Fibroblast of pulmonary artery (primary cell): ENCODE results near the gene POLR1B.
"Not testable (repeated sequence)": the region's sequence is repeated elsewhere in the genome, so short reads cannot be mapped to it uniquely, and the experiment has no call there.

Experiments used
- DNase-seq: peaks from one replicate; pipeline ENCODE4 v3.0.0-alpha.2; 2010; ENCODE audit warnings: low read depth
- H3K4me3 ChIP-seq: replicated peaks from 2 replicates; pipeline ENCODE4 v1.5.1; 2011; ENCODE audit warnings: low read depth, mild to moderate bottlenecking, control low read depth, low read length, moderate library complexity
- TF ChIP-seq, protein P1 (sequence below): IDR thresholded peaks from 2 replicates; pipeline ENCODE4 v1.5.1; 2011; ENCODE audit warnings: mild to moderate bottlenecking, control low read depth, low read length, inconsistent platforms; ENCODE audit errors: missing control alignments

POLR1B gene

GRCh38 chr2:112516801-112517200 is 25.5 kb upstream of the POLR1B start:
- DNase-seq: no peak
- H3K4me3 ChIP-seq: no peak overlapping the region
- TF ChIP-seq, protein P1, sequence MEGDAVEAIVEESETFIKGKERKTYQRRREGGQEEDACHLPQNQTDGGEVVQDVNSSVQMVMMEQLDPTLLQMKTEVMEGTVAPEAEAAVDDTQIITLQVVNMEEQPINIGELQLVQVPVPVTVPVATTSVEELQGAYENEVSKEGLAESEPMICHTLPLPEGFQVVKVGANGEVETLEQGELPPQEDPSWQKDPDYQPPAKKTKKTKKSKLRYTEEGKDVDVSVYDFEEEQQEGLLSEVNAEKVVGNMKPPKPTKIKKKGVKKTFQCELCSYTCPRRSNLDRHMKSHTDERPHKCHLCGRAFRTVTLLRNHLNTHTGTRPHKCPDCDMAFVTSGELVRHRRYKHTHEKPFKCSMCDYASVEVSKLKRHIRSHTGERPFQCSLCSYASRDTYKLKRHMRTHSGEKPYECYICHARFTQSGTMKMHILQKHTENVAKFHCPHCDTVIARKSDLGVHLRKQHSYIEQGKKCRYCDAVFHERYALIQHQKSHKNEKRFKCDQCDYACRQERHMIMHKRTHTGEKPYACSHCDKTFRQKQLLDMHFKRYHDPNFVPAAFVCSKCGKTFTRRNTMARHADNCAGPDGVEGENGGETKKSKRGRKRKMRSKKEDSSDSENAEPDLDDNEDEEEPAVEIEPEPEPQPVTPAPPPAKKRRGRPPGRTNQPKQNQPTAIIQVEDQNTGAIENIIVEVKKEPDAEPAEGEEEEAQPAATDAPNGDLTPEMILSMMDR: no peak

GRCh38 chr2:112518807-112519206 is 23.5 kb upstream of the POLR1B start:
- TF ChIP-seq, protein P1: no peak
- no peak overlapping the region for H3K4me3 ChIP-seq
- no peak for DNase-seq

GRCh38 chr2:112519506-112519905 is 22.8 kb upstream of the POLR1B start:
- DNase-seq: no peak
- no peak overlapping the region for H3K4me3 ChIP-seq
- TF ChIP-seq, protein P1: no peak

GRCh38 chr2:112520234-112520783 is 22.0 kb upstream of the POLR1B start:
- TF ChIP-seq, protein P1: no peak
- no peak for DNase-seq
- H3K4me3 ChIP-seq: no peak overlapping the region

DNA sequence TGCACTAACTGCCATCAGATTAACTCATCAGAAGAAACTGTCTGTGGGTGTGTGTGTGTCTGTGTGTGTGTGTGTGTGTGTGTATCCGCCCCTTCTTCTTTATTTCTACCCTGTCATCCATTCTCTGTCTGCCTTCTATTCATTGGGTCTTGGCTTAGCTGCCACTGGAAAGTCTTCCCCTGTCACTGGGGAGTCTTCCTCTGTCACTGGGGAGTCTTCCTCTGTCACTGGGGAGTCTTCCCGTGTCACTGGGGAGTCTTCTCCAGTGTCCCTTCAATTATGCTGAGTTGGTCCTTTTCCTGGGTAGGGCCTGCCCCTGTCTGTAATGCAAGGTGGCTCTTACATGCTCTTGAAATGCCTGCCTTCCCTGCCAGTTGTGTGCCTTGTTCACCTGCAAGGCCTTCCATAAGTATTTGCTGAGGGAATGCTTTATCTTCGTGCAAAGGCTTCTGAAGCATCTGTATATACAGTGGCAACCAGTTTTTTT is 18.9 kb upstream of the POLR1B start:
- TF ChIP-seq, protein P1: no peak
- H3K4me3 ChIP-seq: no peak overlapping the region
- no peak for DNase-seq

GRCh38 chr2:112524276-112524675 is 18.0 kb upstream of the POLR1B start:
- DNase-seq, H3K4me3 ChIP-seq: not testable (repeated sequence)

DNA sequence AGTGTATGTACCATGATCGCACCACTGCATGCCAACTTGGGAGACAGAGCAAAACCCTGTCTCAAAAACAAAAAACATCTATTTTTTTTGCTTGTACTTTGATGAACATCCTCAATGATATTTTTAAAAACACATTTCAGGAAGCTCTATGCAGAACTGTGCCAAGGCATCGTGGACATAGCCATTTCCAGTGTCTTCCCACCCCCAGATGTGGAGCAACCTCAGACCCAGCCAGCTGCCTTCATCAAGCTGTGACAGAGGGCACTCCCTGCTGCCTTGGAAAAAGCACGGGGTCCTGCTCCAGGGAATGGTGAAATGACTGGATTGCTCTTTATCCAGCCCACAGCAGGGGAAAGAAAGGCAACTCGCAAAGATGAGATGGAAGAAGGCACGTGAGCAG is 13.7 kb upstream of the POLR1B start:
- no peak overlapping the region for H3K4me3 ChIP-seq
- TF ChIP-seq, protein P1: no peak
- DNase-seq: no peak
